Skeletal muscle tissue (tissue), 4 donors: ENCODE results near the gene CRHBP. TPM values are rescaled to one million over a fixed set of nuclear protein-coding genes. Genes with fewer than 3 reads are reported as not detected.
A peak's percentile ranks its signal among the peaks of the same experiment; 100 is the strongest.
"Not testable (repeated sequence)": the region's sequence is repeated elsewhere in the genome, so short reads cannot be mapped to it uniquely, and the experiment has no call there.

Experiments used
- H3K27ac ChIP-seq: one replicate; pipeline ENCODE4 v1.7.0; 2013; ENCODE audit warnings: mild to moderate bottlenecking, low read depth, low read length, inconsistent platforms
- H3K27me3 ChIP-seq, 3 donors: one replicate each; pipeline ENCODE4 v1.7.0; 2013; ENCODE audit warnings: low read length in 3 of 3; ENCODE audit not compliant: control insufficient read depth in 3 of 3, insufficient read depth in 3 of 3
- H3K36me3 ChIP-seq, 3 donors: one replicate each; pipeline ENCODE4 v1.7.0; 2013; ENCODE audit warnings: low read length in 3 of 3; ENCODE audit not compliant: control insufficient read depth in 3 of 3, insufficient read depth in 3 of 3
- H3K4me1 ChIP-seq, 3 donors: one replicate each; pipeline ENCODE4 v1.7.0; 2013; ENCODE audit warnings: low read length in 3 of 3, mild to moderate bottlenecking in 3 of 3; ENCODE audit not compliant: control insufficient read depth in 3 of 3, insufficient read depth in 3 of 3
- H3K4me3 ChIP-seq, 3 donors: one replicate each; pipeline ENCODE4 v1.7.0; 2013; ENCODE audit warnings: low read length in 3 of 3
- H3K9ac ChIP-seq, 3 donors: one replicate each; pipeline ENCODE4 v1.7.0; 2013; ENCODE audit warnings: low read length in 3 of 3, mild to moderate bottlenecking in 3 of 3, moderate library complexity in 2 of 3, low read depth in 1 of 3
- H3K9me3 ChIP-seq, 3 donors: one replicate each; pipeline ENCODE4 v1.7.0; 2013; ENCODE audit warnings: low read length in 3 of 3; ENCODE audit not compliant: control insufficient read depth in 3 of 3
- total RNA-seq: library from RNA; depleted of rRNA; stranded (reverse); fragments of >200 nt; gene quantifications from one replicate; pipeline ENCODE4 v1.2.3, GENCODE V29; 2014
- donor health status: Osteomylitis.

The CRHBP gene
- total RNA-seq, 1 donor from 2014 or later, result not detected

DNA sequence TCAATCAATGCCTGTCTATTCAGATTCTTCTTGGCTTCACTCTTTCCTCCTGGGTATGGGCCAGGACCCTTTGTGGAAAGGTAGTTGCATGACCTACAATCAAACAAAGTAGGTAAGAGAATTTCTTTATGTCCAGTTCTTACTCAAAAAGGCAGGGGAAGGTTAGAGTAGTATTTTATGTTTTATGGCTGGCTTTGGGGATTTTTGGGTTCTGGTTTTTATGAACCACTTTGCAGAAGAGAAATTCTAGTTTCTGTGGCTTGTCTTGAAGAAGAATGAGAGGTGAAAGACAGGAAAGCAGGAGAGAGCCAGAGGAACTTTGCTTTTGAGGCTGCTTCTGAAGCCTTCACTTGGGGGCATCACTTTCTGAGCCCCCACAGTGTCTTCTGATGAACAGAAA is 14.7 kb upstream of the CRHBP start:
- Histone ChIP-seq H3K4me3 (no peak overlapping the region), H3K27me3 (no peaks in the 10 kb centered on the region), H3K9me3 (no peaks in the 10 kb centered on the region), H3K27ac (no peak overlapping the region), H3K9ac (no peak overlapping the region), H3K4me1 (no peaks in the 10 kb centered on the region), H3K36me3 (no peaks in the 10 kb centered on the region)

- H3K27me3 ChIP-seq, result no peaks in the 10 kb centered on the region
These were observed 11.8 kb upstream of the CRHBP start for GRCh38 chr5:76941000-76941399.

GRCh38 chr5:76941442-76941841 is 11.4 kb upstream of the CRHBP start:
- no peak overlapping the region for H3K9ac ChIP-seq
- no peaks in the 10 kb centered on the region for H3K27me3 ChIP-seq
- H3K4me1 ChIP-seq, result no peaks in the 10 kb centered on the region
- no peaks in the 10 kb centered on the region for H3K36me3 ChIP-seq
- H3K27ac ChIP-seq, result no peak overlapping the region
- H3K9me3 ChIP-seq, result no peaks in the 10 kb centered on the region
- no peak overlapping the region for H3K4me3 ChIP-seq

More at GRCh38 chr5:76941000-76941399, 11.8 kb upstream of the CRHBP start:
- no peak overlapping the region for H3K27ac ChIP-seq
- H3K9ac ChIP-seq, result no peak overlapping the region
- no peaks in the 10 kb centered on the region for H3K36me3 ChIP-seq
- H3K4me1 ChIP-seq, result no peaks in the 10 kb centered on the region
- H3K9me3 ChIP-seq, result no peaks in the 10 kb centered on the region
- no peak overlapping the region for H3K4me3 ChIP-seq

DNA sequence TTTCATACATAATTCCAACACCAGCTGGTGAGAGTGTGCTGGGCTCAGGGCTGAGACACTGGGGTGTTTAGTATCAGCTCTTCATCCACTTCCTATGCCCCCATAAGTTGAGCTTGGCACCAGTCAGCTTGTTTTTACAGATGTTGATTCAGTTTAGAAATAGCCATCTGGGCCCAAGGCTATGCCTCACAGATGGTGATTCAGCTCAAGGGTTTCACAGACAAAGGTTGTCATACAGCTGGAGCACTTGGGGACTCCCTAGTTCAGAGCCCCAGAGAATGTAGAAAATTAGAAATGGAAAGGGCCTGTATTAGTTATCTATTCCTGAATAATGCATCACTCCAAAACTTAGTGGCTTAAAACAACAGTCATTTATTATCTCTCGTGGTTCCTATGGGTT is 10.3 kb upstream of the CRHBP start:
- no peaks in the 10 kb centered on the region for H3K9me3 ChIP-seq
- no peak overlapping the region for H3K27ac ChIP-seq
- H3K4me1 ChIP-seq, result no peaks in the 10 kb centered on the region
- H3K36me3 ChIP-seq, result no peaks in the 10 kb centered on the region
- no peaks in the 10 kb centered on the region for H3K27me3 ChIP-seq
- no peak overlapping the region for H3K9ac ChIP-seq
- H3K4me3 ChIP-seq, result no peak overlapping the region

DNA sequence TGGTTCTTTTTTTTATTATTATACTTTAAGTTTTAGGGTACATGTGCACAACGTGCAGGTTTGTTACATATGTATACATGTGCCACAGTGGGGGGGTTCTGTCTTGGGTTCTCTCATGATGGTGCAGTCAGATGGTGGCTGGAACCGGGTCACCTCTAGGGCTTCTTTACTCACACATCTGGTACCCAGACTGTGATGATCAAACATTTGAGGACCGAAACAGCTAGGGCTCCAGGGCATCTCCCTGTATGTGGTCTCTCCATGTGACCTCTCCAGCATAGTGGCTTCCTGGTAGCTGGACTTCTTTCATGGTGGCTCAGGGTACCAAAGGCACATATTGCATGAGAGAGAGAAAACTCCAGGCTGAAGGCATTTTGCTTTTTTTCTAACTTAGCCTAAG is 9.8 kb upstream of the CRHBP start:
- Histone ChIP-seq H3K4me3 (no peak overlapping the region), H3K9me3 (no peaks in the 10 kb centered on the region), H3K9ac (no peak overlapping the region), H3K27ac (no peak overlapping the region), H3K27me3 (no peaks in the 10 kb centered on the region), H3K4me1 (no peaks in the 10 kb centered on the region), H3K36me3 (no peaks in the 10 kb centered on the region)

GRCh38 chr5:76944638-76945037 is 8.2 kb upstream of the CRHBP start:
- H3K9ac ChIP-seq, result no peak overlapping the region
- no peaks in the 10 kb centered on the region for H3K4me1 ChIP-seq
- H3K27me3 ChIP-seq, result no peaks in the 10 kb centered on the region
- H3K36me3 ChIP-seq, result no peaks in the 10 kb centered on the region
- no peaks in the 10 kb centered on the region for H3K9me3 ChIP-seq
- H3K27ac ChIP-seq, result no peak overlapping the region
- H3K4me3 ChIP-seq, result no peak overlapping the region

DNA sequence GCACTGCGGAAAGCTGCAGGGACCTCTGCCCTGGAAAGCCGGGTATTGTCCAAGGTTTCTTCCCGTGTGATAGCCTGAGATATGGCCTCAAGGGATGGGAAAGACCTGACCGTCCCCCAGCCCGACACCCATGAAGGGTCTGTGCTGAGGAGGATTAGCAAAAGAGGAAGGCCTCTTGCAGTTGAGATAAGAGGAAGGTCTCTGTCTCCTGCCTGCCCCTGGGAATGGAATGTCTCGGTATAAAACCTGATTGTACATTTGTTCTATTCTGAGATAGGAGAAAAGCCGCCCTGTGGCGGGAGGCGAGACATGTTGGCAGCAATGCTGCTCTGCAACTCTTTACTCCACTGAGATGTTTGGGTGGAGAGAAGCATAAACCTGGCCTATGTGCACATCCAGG is 7.6 kb upstream of the CRHBP start:
- H3K27me3 ChIP-seq, H3K36me3 ChIP-seq, H3K9me3 ChIP-seq, H3K4me3 ChIP-seq, H3K27ac ChIP-seq, H3K9ac ChIP-seq, H3K4me1 ChIP-seq: not testable (repeated sequence)

DNA sequence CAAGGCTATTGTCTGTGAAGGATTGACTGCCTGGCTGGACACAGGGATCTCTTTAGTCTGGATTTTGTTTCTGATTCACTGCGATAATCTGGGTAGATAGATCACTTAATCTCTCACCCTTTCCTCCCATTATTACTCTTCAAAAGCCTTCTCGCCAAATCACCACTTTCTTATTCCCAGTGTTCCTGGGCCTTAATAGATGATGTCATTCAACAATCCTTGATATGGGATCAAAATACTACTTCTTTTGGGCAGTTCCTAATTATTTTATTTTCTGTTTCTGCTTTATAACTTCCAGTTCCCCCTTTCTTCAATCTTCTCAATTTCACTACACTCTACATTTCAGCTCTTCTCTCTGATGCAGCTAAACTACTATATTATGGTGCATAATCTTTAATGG is 6.8 kb upstream of the CRHBP start:
- no peaks in the 10 kb centered on the region for H3K27me3 ChIP-seq
- no peaks in the 10 kb centered on the region for H3K4me1 ChIP-seq
- H3K27ac ChIP-seq, result no peak overlapping the region
- no peak overlapping the region for H3K9ac ChIP-seq
- H3K9me3 ChIP-seq, result no peaks in the 10 kb centered on the region
- no peak overlapping the region for H3K4me3 ChIP-seq
- no peaks in the 10 kb centered on the region for H3K36me3 ChIP-seq

GRCh38 chr5:76947082-76947503 is 5.8 kb upstream of the CRHBP start:
- H3K27me3 ChIP-seq, result no peaks in the 10 kb centered on the region
- H3K9ac ChIP-seq, result no peak overlapping the region
- no peaks in the 10 kb centered on the region for H3K36me3 ChIP-seq
- no peaks in the 10 kb centered on the region for H3K4me1 ChIP-seq
- H3K27ac ChIP-seq, result no peak overlapping the region
- no peak overlapping the region for H3K4me3 ChIP-seq
- no peaks in the 10 kb centered on the region for H3K9me3 ChIP-seq

GRCh38 chr5:76953551-76954382 is 922 bp downstream of the CRHBP start:
- Histone ChIP-seq H3K4me3 (peak overlapping the region; percentile 35 to 52 (median 43)), H3K27me3 (peaks cover 17 to 26% (median 19%) of the 10 kb centered on the region in 3 donors), H3K4me1 (peaks cover 0 to 4% (median 2%) of the 10 kb centered on the region in 3 donors), H3K9me3 (no peaks in the 10 kb centered on the region), H3K27ac (no peak overlapping the region), H3K9ac (no peak overlapping the region), H3K36me3 (no peaks in the 10 kb centered on the region)
